T-helper 17 cell (primary cell): ENCODE data around the gene NR5A1. TPM values are rescaled to one million over a fixed set of nuclear protein-coding genes. Genes with fewer than 3 reads are reported as not detected.

ENCODE experiments used
- ATAC-seq: fragments of 150-1000 bp; cut with Tn5 transposase; 2 replicates; pipeline ENCODE4 v1.10.0; 2021; ENCODE audit warnings: mild to moderate bottlenecking, moderate library complexity
- DNase-seq, 3 donors: peaks; one replicate each; pipeline versions ENCODE4 v3.0.0 to v3.0.0-alpha.2; 2020 to 2021
- H3K9me3 ChIP-seq: one replicate; pipeline ENCODE4 v1.7.0; 2013; ENCODE audit warnings: low read length, mild to moderate bottlenecking; ENCODE audit not compliant: control insufficient read depth, poor library complexity, severe bottlenecking
- H3K27ac Mint-ChIP-seq: one replicate; pipeline ENCODE4 v1.8.0; 2022; ENCODE audit warnings: mild to moderate bottlenecking, moderate library complexity, mixed read lengths
- H3K27me3 Mint-ChIP-seq: one replicate; pipeline ENCODE4 v1.8.0; 2022; ENCODE audit warnings: mixed read lengths
- H3K36me3 Mint-ChIP-seq: one replicate; pipeline ENCODE4 v1.8.0; 2022; ENCODE audit warnings: low read depth, mixed read lengths
- H3K4me1 Mint-ChIP-seq: one replicate; pipeline ENCODE4 v1.8.0; 2022; ENCODE audit warnings: mild to moderate bottlenecking, mixed read lengths
- H3K4me3 Mint-ChIP-seq: one replicate; pipeline ENCODE4 v1.8.0; 2022; ENCODE audit warnings: mild to moderate bottlenecking, moderate library complexity, mixed read lengths
- total RNA-seq, 4 donors: library from RNA in 2 of 4; stranded (reverse) in 2 of 4; gene quantifications; one replicate each; pipeline ENCODE4 v1.2.3 and lab custom pipeline; 2022 to 2026

NR5A1 gene
- total RNA-seq, 2 donors from 2014 or later = not detected

DNA sequence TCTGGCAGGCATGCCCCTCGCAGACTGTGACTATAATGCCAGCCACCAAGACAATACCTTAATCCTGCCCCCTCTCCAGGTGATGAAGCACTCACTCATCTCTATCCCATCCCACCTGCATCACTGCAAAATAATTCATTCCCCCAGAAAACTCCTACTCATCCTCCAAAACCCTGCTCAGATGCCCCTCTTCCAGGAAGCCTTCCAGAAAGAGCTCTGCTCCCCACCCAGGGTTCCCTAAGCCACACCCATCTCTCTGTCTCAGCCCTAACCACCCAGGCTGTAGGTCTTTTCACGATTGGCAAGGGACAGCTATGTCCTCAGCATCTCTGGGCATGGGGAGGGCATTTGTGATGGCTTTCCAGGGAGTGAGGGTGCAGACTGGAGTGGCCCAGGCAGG lies 17.2 kb downstream of the NR5A1 start:
- H3K4me3 Mint-ChIP-seq = no peak overlapping the region
- peaks cover 2% of the 10 kb centered on the region for H3K36me3 Mint-ChIP-seq
- peaks cover 21% of the 10 kb centered on the region for H3K27me3 Mint-ChIP-seq
- no peak overlapping the region for H3K27ac Mint-ChIP-seq
- DNase-seq = no peak
- peaks cover 3% of the 10 kb centered on the region for H3K4me1 Mint-ChIP-seq
- H3K9me3 ChIP-seq = no peaks in the 10 kb centered on the region
- no peak for ATAC-seq

DNA sequence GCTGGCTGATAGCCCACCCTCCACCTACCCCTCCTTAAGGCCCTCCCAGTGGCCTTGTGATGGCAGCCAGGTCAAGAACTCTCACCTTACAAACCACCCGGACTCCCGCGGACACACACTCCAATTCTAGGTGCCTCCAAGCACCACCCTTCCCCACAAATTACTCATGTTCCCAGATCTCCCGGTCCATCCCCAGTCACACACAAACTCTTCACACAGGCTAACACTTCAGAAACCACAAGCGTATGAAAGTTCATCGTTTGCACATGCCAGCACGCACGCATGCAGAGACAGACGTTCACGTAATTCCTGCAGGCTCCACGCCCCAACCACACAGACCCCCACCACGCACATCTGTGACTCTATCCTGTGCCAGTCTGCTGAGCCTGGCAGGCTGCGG lies 18.0 kb downstream of the NR5A1 start:
- Mint-ChIP-seq H3K4me1 (peaks cover 1% of the 10 kb centered on the region), H3K36me3 (peaks cover 2% of the 10 kb centered on the region), H3K27ac (no peak overlapping the region), H3K4me3 (no peak overlapping the region), H3K27me3 (peaks cover 21% of the 10 kb centered on the region)
- no peak for DNase-seq
- ATAC-seq = no peak
- no peaks in the 10 kb centered on the region for H3K9me3 ChIP-seq

DNA sequence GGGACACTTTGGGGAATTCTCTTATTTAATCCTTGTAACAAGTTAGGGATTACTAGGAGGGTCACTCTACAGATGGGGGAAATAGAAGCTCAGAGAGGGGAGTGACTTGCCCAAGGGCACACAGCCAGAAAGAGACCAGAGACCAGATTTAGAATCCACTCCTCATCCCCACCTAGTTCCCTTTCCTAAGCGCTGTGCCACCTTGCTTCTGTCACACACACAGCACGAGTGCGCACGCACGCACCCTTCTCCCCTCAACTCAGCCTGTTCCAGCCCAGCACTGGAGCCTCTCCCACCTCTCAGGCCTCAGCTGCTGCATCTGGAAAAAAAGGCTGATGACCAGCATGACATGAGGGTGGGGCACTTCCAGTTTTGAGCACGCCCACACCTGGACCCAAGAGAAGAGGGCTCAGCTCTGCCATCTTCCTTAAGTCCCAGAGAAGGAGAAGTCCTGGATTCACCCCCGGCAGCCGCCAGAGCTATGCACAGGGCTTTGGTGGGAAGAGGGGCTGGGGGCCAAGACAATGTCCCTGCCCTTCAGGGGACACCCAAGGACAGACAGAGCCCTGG lies 18.5 kb downstream of the NR5A1 start:
- no peaks in the 10 kb centered on the region for H3K4me1 Mint-ChIP-seq
- ATAC-seq (no peak), DNase-seq (no peak)
- no peak overlapping the region for H3K27ac Mint-ChIP-seq
- no peak overlapping the region for H3K4me3 Mint-ChIP-seq
- H3K9me3 ChIP-seq = no peaks in the 10 kb centered on the region
- H3K36me3 Mint-ChIP-seq = peaks cover 2% of the 10 kb centered on the region
- H3K27me3 Mint-ChIP-seq = peaks cover 21% of the 10 kb centered on the region

DNA sequence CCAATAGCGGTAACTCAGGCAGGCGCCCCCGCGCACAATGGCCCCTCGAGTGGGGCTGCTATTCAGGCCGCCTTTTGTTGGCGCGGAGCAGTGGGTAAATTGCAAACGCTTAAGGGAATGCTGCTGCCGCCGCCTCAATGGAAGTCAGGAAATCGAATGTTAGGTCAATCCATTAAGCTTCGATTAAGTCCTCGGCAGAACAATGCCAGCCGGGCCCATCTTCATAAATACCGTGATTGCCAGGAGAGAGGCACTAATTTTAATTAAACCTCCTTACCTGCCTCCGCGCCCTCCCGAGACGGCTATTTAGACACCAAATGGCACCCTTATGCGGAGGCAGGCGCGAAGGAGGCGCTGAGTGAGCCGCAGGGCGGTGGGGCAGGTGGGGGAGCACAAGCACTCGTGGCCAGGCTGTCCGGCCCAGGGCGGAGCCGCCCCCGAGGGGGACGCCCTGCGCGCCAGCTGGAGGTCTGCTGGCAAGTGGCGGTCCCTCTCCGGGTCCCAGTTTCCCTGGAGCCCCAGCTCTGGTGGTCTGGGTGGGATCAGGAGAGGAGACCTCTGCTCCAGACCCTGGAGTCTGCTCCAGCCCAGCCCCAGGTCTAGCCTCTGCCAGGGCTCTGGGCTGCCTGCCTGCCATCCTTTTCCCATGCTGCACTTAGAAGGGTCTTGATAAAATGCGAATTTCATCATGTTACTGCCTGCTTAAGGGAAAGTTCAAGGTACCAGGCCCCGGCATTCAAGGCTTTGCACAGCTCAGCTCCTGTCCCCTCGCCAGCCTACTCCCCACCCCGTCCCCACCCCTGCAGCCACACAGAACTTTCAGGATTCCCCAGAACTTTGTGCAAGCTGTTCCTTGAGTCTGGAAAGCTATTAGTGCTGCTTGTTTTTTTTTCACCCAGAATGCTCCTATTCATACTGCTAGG lies 19.7 kb downstream of the NR5A1 start:
- Mint-ChIP-seq H3K27ac (no peak overlapping the region), H3K27me3 (peaks cover 21% of the 10 kb centered on the region), H3K36me3 (peaks cover 2% of the 10 kb centered on the region), H3K4me3 (no peak overlapping the region), H3K4me1 (no peaks in the 10 kb centered on the region)
- no peaks in the 10 kb centered on the region for H3K9me3 ChIP-seq
- DNase-seq = no peak
- no peak for ATAC-seq

DNA sequence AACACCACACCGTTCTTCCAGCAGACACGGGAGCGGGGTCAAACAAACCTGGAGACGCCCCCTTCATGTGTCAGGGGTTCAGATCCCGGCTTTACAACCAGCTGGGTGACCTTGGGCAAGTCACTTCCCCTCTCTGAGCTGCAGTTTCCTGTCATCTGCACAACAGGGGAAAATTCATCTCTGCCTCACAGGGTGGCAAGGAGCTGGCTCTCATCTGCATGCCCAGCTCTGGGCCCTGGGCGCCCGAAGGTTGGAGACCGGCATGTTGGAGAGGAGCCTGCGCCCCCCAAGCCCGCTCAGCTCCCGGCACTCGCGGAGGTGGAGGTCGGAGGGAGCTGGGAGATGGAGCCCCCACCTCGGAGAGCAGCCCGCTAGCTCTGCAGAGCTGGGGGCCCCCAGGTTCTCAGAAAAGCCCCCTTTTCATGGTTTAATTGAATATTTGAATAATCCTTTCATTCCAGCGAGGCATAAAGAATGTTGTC lies 20.4 kb downstream of the NR5A1 start:
- peaks cover 2% of the 10 kb centered on the region for H3K36me3 Mint-ChIP-seq
- peaks cover 21% of the 10 kb centered on the region for H3K27me3 Mint-ChIP-seq

DNA sequence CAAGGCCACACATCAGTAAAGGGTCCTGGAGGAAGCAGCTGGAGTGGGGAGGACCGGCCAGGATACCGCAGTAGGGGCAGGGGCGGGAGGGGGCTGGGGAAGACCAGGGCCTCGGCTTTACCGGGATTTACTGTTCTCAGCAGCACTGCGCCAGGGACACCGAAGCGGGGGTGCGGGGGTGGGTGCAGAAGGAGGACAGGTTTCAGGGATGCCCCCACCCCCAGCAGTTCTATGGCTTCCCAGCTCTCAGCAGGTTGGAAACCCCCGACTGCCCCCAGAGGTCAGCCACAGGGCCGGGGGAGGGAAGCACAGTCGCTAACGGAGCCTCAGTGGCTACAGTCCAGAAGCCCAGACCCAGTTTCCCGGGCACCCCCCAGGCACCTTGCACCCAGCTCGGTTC lies 21.3 kb downstream of the NR5A1 start:
- DNase-seq (no peak), ATAC-seq (no peak)
- peaks cover 21% of the 10 kb centered on the region for H3K27me3 Mint-ChIP-seq

More for the DNA sequence above, 20.4 kb downstream of the NR5A1 start:
- no peaks in the 10 kb centered on the region for H3K9me3 ChIP-seq
- H3K4me1 Mint-ChIP-seq = no peaks in the 10 kb centered on the region
- no peak overlapping the region for H3K4me3 Mint-ChIP-seq
- DNase-seq (no peak), ATAC-seq (no peak)
- H3K27ac Mint-ChIP-seq = no peak overlapping the region

DNA sequence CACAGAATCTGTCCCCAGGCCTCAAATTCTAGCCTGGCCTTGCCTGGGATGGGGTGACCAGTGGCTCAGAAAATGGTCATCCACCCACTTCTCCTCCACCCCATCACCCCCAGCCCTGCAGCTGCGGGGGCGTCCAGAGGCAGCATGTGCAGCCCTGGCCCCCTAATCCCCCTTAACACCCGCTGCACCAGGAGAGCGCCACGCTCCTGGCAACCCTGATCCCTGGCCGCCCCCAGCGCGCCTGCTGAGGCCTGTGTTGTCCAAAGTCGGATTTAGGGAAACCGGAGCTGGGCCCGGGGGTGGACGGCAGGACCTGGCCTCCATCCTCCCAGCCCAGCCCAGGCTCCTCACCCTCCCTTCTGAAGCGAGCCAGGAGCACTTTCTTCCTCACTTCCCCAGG lies 22.0 kb downstream of the NR5A1 start:
- H3K36me3 Mint-ChIP-seq = peaks cover 2% of the 10 kb centered on the region
- no peak overlapping the region for H3K4me3 Mint-ChIP-seq
- no peak overlapping the region for H3K27ac Mint-ChIP-seq
- H3K27me3 Mint-ChIP-seq = peaks cover 19% of the 10 kb centered on the region
- no peaks in the 10 kb centered on the region for H3K9me3 ChIP-seq
- no peak for ATAC-seq
- no peak for DNase-seq
- H3K4me1 Mint-ChIP-seq = no peaks in the 10 kb centered on the region

More for the DNA sequence above, 21.3 kb downstream of the NR5A1 start:
- no peak overlapping the region for H3K4me3 Mint-ChIP-seq
- H3K4me1 Mint-ChIP-seq = no peaks in the 10 kb centered on the region
- H3K9me3 ChIP-seq = no peaks in the 10 kb centered on the region
- peaks cover 2% of the 10 kb centered on the region for H3K36me3 Mint-ChIP-seq
- H3K27ac Mint-ChIP-seq = no peak overlapping the region

DNA sequence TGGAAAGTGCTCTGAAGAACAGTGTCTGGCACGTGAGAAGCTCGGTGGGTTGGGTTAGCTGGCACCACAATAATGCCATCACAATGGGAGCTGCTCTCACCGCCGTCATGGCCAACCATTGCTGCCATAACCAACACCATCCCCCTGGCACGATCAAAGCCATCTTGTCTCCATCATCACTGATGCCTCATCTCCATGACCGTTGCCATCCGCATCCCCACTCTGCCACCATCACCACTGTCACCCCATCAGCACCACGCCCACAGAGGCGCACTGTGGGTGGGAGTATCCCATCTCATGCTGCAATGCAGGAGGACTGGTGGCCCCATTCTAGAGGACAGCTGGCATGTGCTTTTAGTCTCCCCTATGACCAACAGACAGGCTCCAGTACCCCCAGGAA lies 23.7 kb downstream of the NR5A1 start:
- ATAC-seq (no peak), DNase-seq (no peak)
- Mint-ChIP-seq H3K27ac (no peak overlapping the region), H3K4me1 (peaks cover under 1% of the 10 kb centered on the region), H3K4me3 (no peak overlapping the region), H3K27me3 (peaks cover 22% of the 10 kb centered on the region), H3K36me3 (no peaks in the 10 kb centered on the region)
- H3K9me3 ChIP-seq = no peaks in the 10 kb centered on the region

DNA sequence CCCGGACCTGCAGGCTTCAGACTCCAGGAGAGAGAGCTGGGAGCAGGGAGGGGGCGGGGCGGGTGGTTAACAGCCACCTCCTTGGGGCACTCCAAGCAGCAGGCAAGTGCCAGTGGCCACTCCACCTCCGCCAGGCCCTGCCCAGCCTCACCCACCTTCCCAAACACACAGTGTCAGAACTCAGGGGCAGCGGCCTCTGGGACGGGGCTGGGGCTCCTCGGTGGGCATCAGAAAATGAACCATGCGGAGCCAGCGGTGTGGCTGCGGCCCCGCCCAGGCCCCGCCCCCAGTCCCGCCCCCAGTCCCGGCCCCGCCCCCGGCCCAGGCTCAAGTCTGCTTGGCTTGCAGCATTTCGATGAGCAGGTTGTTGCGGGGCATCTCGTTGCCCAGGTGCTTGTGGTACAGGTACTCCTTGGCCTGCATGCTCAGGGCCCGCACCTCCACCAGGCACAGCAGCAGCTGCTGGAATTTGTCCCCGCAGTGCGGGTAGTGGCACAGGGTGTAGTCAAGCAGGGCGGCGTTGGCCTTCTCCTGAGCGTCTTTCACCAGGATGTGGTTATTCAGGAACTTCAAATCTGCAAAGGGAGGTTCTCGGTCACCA lies 24.7 kb downstream of the NR5A1 start:
- H3K27me3 Mint-ChIP-seq = peaks cover 21% of the 10 kb centered on the region
- H3K36me3 Mint-ChIP-seq = no peaks in the 10 kb centered on the region
- no peak for ATAC-seq
- H3K4me1 Mint-ChIP-seq = peaks cover 2% of the 10 kb centered on the region
- no peak overlapping the region for H3K27ac Mint-ChIP-seq
- DNase-seq = no peak
- H3K4me3 Mint-ChIP-seq = no peak overlapping the region
- no peaks in the 10 kb centered on the region for H3K9me3 ChIP-seq

DNA sequence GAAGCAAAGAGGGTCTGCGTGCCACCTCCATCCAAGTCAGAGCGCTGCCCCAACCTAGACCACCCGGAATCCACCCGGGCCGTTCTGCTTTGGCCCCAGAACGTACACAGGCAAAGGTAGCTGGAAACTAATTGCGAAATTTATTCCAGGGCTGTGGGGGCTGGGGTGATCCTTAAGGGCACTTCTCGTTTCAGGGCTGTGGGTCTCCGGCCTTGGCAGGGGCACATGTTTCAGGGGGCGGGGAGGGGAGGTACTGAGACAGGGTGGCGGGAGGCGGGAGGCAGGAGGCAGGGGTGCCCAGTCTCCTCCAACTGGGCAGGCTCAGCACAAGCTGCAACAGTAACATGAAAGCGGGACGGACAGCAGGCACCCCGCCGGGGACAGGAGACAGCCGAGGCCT lies 26.1 kb downstream of the NR5A1 start:
- H3K27ac Mint-ChIP-seq = no peak overlapping the region
- H3K4me3 Mint-ChIP-seq = no peak overlapping the region
- ATAC-seq (no peak), DNase-seq (no peak)
- H3K27me3 Mint-ChIP-seq = peaks cover 21% of the 10 kb centered on the region
- peaks cover 2% of the 10 kb centered on the region for H3K4me1 Mint-ChIP-seq
- H3K36me3 Mint-ChIP-seq = no peaks in the 10 kb centered on the region
- H3K9me3 ChIP-seq = no peaks in the 10 kb centered on the region

DNA sequence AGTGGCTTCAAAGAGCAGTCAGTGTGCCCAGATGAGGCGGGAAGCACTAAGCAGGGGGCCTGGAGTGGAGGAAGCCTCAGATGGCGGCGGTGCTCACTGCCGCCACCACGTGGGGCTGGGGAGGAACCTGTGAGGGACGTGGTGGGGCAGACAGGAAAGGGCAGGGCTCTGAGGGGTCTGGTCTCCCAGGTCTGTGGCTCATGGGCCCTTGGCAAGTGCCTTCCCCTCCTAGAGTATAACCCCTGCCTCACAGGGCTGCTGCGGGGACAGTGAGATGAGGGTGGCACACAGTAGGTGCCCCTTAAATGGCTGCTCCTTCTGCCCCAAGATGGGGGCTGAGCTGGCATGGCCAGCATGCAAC lies 26.6 kb downstream of the NR5A1 start:
- no peaks in the 10 kb centered on the region for H3K36me3 Mint-ChIP-seq
- H3K9me3 ChIP-seq = no peaks in the 10 kb centered on the region
- peaks cover 21% of the 10 kb centered on the region for H3K27me3 Mint-ChIP-seq
- peaks cover 2% of the 10 kb centered on the region for H3K4me1 Mint-ChIP-seq
- DNase-seq (no peak), ATAC-seq (no peak)
- H3K27ac Mint-ChIP-seq = no peak overlapping the region
- H3K4me3 Mint-ChIP-seq = no peak overlapping the region

DNA sequence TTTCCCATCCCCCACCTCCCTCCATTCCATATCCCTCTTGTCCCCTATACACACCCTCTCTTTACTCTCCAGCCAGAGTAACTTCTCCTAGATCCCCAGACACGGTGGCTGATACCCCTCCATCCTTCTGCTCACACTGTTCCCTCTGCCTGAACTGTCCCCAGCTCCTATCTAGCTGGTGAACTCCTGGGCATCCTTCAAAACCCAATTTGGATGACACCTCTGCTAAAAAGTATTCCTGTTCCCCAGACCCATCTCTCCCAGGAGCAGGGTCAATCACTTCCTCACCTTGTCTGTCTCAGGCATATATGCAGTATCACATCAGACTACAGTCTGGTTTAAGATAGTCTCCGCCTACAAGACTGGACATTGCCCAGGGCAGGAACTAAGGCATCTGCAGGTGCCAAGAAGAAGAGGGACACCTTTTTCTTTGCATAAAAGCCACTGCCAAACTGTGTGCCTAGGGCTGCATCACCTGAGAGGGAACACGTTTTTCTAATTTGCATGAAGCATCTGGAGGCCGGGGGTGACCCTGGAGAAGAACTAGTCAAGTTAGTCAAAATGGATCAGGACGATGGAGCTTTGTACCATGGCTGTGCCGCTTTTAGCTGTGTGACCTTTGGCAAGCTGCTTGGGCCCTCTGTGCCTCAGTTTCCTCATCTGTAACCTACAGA lies 27.1 kb downstream of the NR5A1 start:
- no peak for DNase-seq
- Mint-ChIP-seq H3K4me3 (no peak overlapping the region), H3K27ac (no peak overlapping the region), H3K27me3 (peaks cover 23% of the 10 kb centered on the region), H3K36me3 (no peaks in the 10 kb centered on the region), H3K4me1 (peaks cover 2% of the 10 kb centered on the region)
- no peak for ATAC-seq
- no peaks in the 10 kb centered on the region for H3K9me3 ChIP-seq

DNA sequence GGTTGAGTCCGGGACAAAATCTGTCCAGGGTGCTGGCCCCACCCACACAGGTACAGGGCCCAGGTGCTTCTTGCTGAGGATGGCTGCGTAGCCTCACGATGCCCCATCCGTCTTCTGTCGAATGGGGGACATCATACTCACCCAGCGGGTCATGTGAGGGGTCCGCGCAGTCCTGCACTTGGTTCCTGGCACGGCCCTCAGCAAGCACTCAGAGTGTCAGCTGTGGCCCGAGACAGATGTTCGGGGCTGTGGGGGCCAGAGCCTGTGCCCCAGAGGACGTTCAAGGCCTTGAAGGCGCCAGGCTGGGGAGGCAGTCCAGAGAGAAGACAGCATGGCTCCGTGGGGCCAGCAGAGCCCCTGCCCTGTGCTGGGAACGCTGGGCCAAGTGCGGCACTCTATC lies 27.8 kb downstream of the NR5A1 start:
- Mint-ChIP-seq H3K27me3 (peaks cover 27% of the 10 kb centered on the region), H3K4me1 (peaks cover 2% of the 10 kb centered on the region), H3K27ac (no peak overlapping the region), H3K4me3 (no peak overlapping the region), H3K36me3 (no peaks in the 10 kb centered on the region)
- no peak for DNase-seq
- ATAC-seq = no peak
- H3K9me3 ChIP-seq = no peaks in the 10 kb centered on the region
